Keratinocyte (primary cell): ENCODE results near the gene CACNA2D4. TPM values are rescaled to one million over a fixed set of nuclear protein-coding genes. Genes with fewer than 3 reads are reported as not detected.

Experiments
- DNase-seq: peaks from one replicate; pipeline ENCODE4 v3.0.0-alpha.2; 2011; ENCODE audit warnings: low read depth, missing footprints, low spot score
- FAIRE-seq: peaks from 2 replicates; lab custom pipeline; 2011; peaks lifted over from hg19 to GRCh38; lab: Jason Lieb, UNC
- H2AFZ ChIP-seq: 2 replicates; pipeline ENCODE4 v1.6.0; 2012; ENCODE audit warnings: low read length, control low read depth, inconsistent platforms; ENCODE audit not compliant: control insufficient read depth
- H3K27ac ChIP-seq: 2 replicates; pipeline ENCODE4 v1.5.1; 2011; ENCODE audit warnings: low read length; ENCODE audit not compliant: control insufficient read depth, insufficient read depth
- H3K27me3 ChIP-seq: 3 replicates; pipeline ENCODE4 v1.6.0; 2011; ENCODE audit warnings: low read length; ENCODE audit not compliant: control insufficient read depth, insufficient read depth; ENCODE audit errors: extremely low read depth
- H3K36me3 ChIP-seq, 2 experiments: 2 replicates in 1 of 2; 3 replicates in 1 of 2; pipeline ENCODE4 v1.5.1; 2011; ENCODE audit warnings: low read length in 2 of 2, mild to moderate bottlenecking in 1 of 2; ENCODE audit not compliant: control insufficient read depth in 2 of 2, insufficient read depth in 2 of 2; ENCODE audit errors: extremely low read depth in 1 of 2
- H3K4me1 ChIP-seq: 3 replicates; pipeline ENCODE4 v1.5.1; 2011; ENCODE audit warnings: low read length; ENCODE audit not compliant: control insufficient read depth, insufficient read depth; ENCODE audit errors: extremely low read depth
- H3K4me2 ChIP-seq: 3 replicates; pipeline ENCODE4 v1.6.0; 2011; ENCODE audit warnings: low read depth, low read length; ENCODE audit not compliant: control insufficient read depth, insufficient read depth; ENCODE audit errors: extremely low read depth
- H3K4me3 ChIP-seq, 3 experiments: fragments of 200-600 bp in 1 of 3; sonication (generic) in 1 of 3; 2 replicates in 2 of 3; 3 replicates in 1 of 3; pipeline ENCODE4 v1.5.1; 2011 to 2016; ENCODE audit warnings: low read length in 3 of 3, mild to moderate bottlenecking in 3 of 3, control low read depth in 2 of 3, inconsistent platforms in 1 of 3, low read depth in 1 of 3, mixed read lengths in 1 of 3, mixed run types in 1 of 3, moderate library complexity in 1 of 3; ENCODE audit not compliant: control insufficient read depth in 2 of 3, insufficient read depth in 2 of 3; ENCODE audit errors: extremely low read depth in 1 of 3
- H3K79me2 ChIP-seq: 2 replicates; pipeline ENCODE4 v1.6.0; 2012; ENCODE audit warnings: low read length; ENCODE audit not compliant: control insufficient read depth, insufficient read depth
- H3K9ac ChIP-seq: 3 replicates; pipeline ENCODE4 v1.6.0; 2011; ENCODE audit warnings: low read length; ENCODE audit not compliant: control insufficient read depth, insufficient read depth; ENCODE audit errors: extremely low read depth
- H3K9me1 ChIP-seq: 3 replicates; pipeline ENCODE4 v1.6.0; 2011; ENCODE audit warnings: low read length; ENCODE audit not compliant: control insufficient read depth, insufficient read depth; ENCODE audit errors: extremely low read depth
- H3K9me3 ChIP-seq: 2 replicates; pipeline ENCODE4 v1.5.1; 2012; ENCODE audit warnings: low read depth, low read length; ENCODE audit not compliant: control insufficient read depth
- H4K20me1 ChIP-seq: 3 replicates; pipeline ENCODE4 v1.6.0; 2011; ENCODE audit warnings: low read length; ENCODE audit not compliant: control insufficient read depth, insufficient read depth; ENCODE audit errors: extremely low read depth
- CTCF ChIP-seq, 3 experiments: IDR thresholded peaks in 1 of 3; conservative IDR thresholded peaks in 1 of 3; optimal IDR thresholded peaks in 1 of 3; 2 replicates in 2 of 3; 3 replicates in 1 of 3; pipeline versions ENCODE3 to v1.5.1; 2011; ENCODE audit warnings: low read length in 3 of 3, mild to moderate bottlenecking in 3 of 3, moderate library complexity in 2 of 3, control low read depth in 1 of 3, inconsistent platforms in 1 of 3; ENCODE audit not compliant: insufficient read depth in 2 of 3; ENCODE audit errors: extremely low read depth in 1 of 3
- EZH2 ChIP-seq: IDR thresholded peaks from one replicate; pipeline ENCODE4 v1.6.1; 2012; ENCODE audit warnings: inconsistent platforms, mild to moderate bottlenecking, low read length, moderate library complexity
- dilution Hi-C: fragments of 300-500 bp; cut with MboI; formaldehyde crosslinking; loops from one replicate; pipeline ENCODE4 v1.7.0; 2020; ENCODE audit warnings: low sequenced_read_pairs; ENCODE audit not compliant: extremely low pct_ligation_motif_present
- polyA plus RNA-seq, 5 experiments: library from polyadenylated mRNA; depleted of rRNA in 3 of 5; stranded (reverse) in 3 of 5; stranded (forward) in 1 of 5; unstranded in 1 of 5; fragments of >200 nt; gene quantifications; 1 replicate in 1 of 5; 2 replicates in 3 of 5; 3 replicates in 1 of 5; pipeline versions ENCODE4 v1.2.1 to v1.2.3, GENCODE V29; 2011 to 2012; ENCODE audit warnings: missing spikeins in 2 of 5, low read depth in 1 of 5, low replicate concordance in 1 of 5

CACNA2D4 gene
- polyA plus RNA-seq, 1 donor (not counting 4 experiments of a cell fraction or from before 2014, with no cell fraction given): 0.09 TPM

DNA sequence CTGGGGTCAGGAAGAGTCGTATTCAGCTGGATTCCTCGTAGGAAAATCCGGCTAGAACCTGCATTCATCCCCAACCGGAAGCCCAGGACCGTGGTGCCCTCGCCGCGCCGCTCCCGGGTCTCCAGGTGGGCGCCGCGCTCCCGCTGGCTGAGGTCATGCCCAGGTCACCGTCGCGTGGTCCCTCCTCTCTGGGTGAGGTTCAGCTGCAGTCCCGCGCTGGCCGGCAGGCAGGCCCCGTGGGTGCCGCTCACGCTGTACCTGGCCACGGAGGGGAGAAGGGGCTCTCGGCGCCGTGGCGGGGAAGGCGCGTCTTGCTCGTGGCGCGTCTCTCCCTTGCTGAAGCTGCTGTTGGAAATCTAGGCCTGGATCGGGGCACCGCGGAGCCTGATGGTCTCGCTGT, 53.6 kb downstream of the CACNA2D4 start:
- Histone ChIP-seq H3K79me2 (no peaks in the 10 kb centered on the region), H2AFZ (no peak overlapping the region), H3K4me3 (no peak overlapping the region), H3K36me3 (no peaks in the 10 kb centered on the region), H3K9me1 (no peaks in the 10 kb centered on the region), H3K4me2 (no peak overlapping the region), H4K20me1 (no peaks in the 10 kb centered on the region), H3K4me1 (no peaks in the 10 kb centered on the region), H3K27ac (no peak overlapping the region), H3K9me3 (no peaks in the 10 kb centered on the region), H3K27me3 (peaks cover 15% of the 10 kb centered on the region), H3K9ac (no peak overlapping the region)
- no peak for TF ChIP-seq CTCF (optimal IDR thresholded peaks at IDR 0.05 in 1 of 3, IDR thresholded peaks at IDR 0.05 in 1 of 3, conservative IDR thresholded peaks at IDR 0.05 in 1 of 3; ENCODE audit: extremely low read depth in 1 of 3, insufficient read depth in 2 of 3, low read length in 3 of 3)
- TF ChIP-seq EZH2: no peak
- FAIRE-seq (no peak), DNase-seq (no peak)
- dilution Hi-C loops: no loop called here

GRCh38 chr12:1864456-1864855, 54.0 kb downstream of the CACNA2D4 start:
- no peaks in the 10 kb centered on the region for H3K9me1 ChIP-seq
- no peak overlapping the region for H3K9ac ChIP-seq
- H3K4me3 ChIP-seq: no peak overlapping the region
- H3K27me3 ChIP-seq: peaks cover 15% of the 10 kb centered on the region
- no peaks in the 10 kb centered on the region for H3K36me3 ChIP-seq
- no peak overlapping the region for H3K4me2 ChIP-seq
- H2AFZ ChIP-seq: no peak overlapping the region
- no peaks in the 10 kb centered on the region for H3K4me1 ChIP-seq
- H3K9me3 ChIP-seq: no peaks in the 10 kb centered on the region
- FAIRE-seq (no peak), DNase-seq (no peak)
- H4K20me1 ChIP-seq: no peaks in the 10 kb centered on the region
- H3K27ac ChIP-seq: no peak overlapping the region
- no peak for TF ChIP-seq EZH2
- TF ChIP-seq CTCF (optimal IDR thresholded peaks at IDR 0.05 in 1 of 3, IDR thresholded peaks at IDR 0.05 in 1 of 3, conservative IDR thresholded peaks at IDR 0.05 in 1 of 3; ENCODE audit: extremely low read depth in 1 of 3, insufficient read depth in 2 of 3, low read length in 3 of 3): no peak
- dilution Hi-C loops: no loop called here
- no peaks in the 10 kb centered on the region for H3K79me2 ChIP-seq
